Measurements from ENCODE around the gene KIFAP3. TPM values are rescaled to one million over a fixed set of nuclear protein-coding genes. Genes with fewer than 3 reads are reported as not detected.

The KIFAP3 gene
- total and polyA plus RNA-seq, 2 of the 8 experiments (the other 6 are each of a cell fraction or from before 2014, with no cell fraction given), result 1.3 to 3.2 TPM

DNA sequence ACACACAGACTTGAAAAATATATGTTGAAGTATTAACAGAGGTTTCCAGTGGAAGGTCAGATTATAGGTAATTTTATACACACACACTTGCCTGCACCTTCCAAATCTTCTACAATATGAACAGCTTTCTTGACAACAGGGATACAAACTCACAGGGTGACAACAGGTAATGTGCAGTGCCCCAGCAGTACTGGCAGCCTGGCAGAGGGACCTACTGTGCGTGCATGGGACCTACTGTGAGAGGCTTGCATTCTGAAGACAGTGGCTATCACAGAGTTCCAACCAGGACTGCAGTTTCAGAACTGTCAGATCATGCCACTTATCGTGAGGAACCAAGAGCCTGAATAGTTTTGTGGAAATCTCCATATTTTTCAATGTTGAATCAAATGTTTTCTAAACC is 184.6 kb downstream of the KIFAP3 start (continued):
- no peak for TF ChIP-seq E2F6 (IDR thresholded peaks at IDR 0.05)

Data from H1 (cell line).